Dendritic cell treated with granulocyte-macrophage colony-stimulating factor and Interleukin-4, amounts not matched to agents 40 ng/mL and 50 ng/mL, for 4 days (primary cell): ENCODE measurements around the gene MRS2.

Experiments
- H3K27ac Mint-ChIP-seq: one replicate; pipeline ENCODE4 v1.8.0; 2022; ENCODE audit warnings: mild to moderate bottlenecking, mixed read lengths
- H3K27me3 Mint-ChIP-seq: one replicate; pipeline ENCODE4 v1.8.0; 2022; ENCODE audit warnings: mild to moderate bottlenecking, mixed read lengths
- H3K36me3 Mint-ChIP-seq: one replicate; pipeline ENCODE4 v1.8.0; 2022; ENCODE audit warnings: low read depth, mixed read lengths
- H3K4me1 Mint-ChIP-seq: one replicate; pipeline ENCODE4 v1.8.0; 2022; ENCODE audit warnings: low read depth, mixed read lengths
- H3K4me3 Mint-ChIP-seq: one replicate; pipeline ENCODE4 v1.8.0; 2022; ENCODE audit warnings: mild to moderate bottlenecking, moderate library complexity, mixed read lengths
- H3K9me3 Mint-ChIP-seq: one replicate; pipeline ENCODE4 v1.8.0; 2022; ENCODE audit warnings: mixed read lengths
- intact Hi-C: fragments of 100-400 bp; cut with micrococcal nuclease; formaldehyde crosslinking; loops from one replicate; pipeline ENCODE4 v1.15.0; 2022

Gene MRS2

GRCh38 chr6:24454452-24454851, 51.7 kb downstream of the MRS2 start:
- H3K27ac Mint-ChIP-seq: no peak overlapping the region
- no peaks in the 10 kb centered on the region for H3K27me3 Mint-ChIP-seq
- no peak overlapping the region for H3K4me3 Mint-ChIP-seq
- H3K4me1 Mint-ChIP-seq: no peaks in the 10 kb centered on the region
- no peaks in the 10 kb centered on the region for H3K9me3 Mint-ChIP-seq
- H3K36me3 Mint-ChIP-seq: no peaks in the 10 kb centered on the region
- intact Hi-C loops: no loop called here

GRCh38 chr6:24455061-24455460, 52.3 kb downstream of the MRS2 start:
- H3K4me3 Mint-ChIP-seq: no peak overlapping the region
- intact Hi-C loops: no loop called here

GRCh38 chr6:24458134-24458533, 55.4 kb downstream of the MRS2 start:
- intact Hi-C loops: no loop called here
- H3K4me3 Mint-ChIP-seq: no peak overlapping the region
- H3K9me3 Mint-ChIP-seq: no peaks in the 10 kb centered on the region
- H3K27me3 Mint-ChIP-seq: no peaks in the 10 kb centered on the region
- no peaks in the 10 kb centered on the region for H3K4me1 Mint-ChIP-seq
- H3K36me3 Mint-ChIP-seq: no peaks in the 10 kb centered on the region
- H3K27ac Mint-ChIP-seq: no peak overlapping the region

More at GRCh38 chr6:24455061-24455460, 52.3 kb downstream of the MRS2 start:
- no peaks in the 10 kb centered on the region for H3K9me3 Mint-ChIP-seq
- no peak overlapping the region for H3K27ac Mint-ChIP-seq
- no peaks in the 10 kb centered on the region for H3K4me1 Mint-ChIP-seq
- no peaks in the 10 kb centered on the region for H3K27me3 Mint-ChIP-seq
- H3K36me3 Mint-ChIP-seq: no peaks in the 10 kb centered on the region

- intact Hi-C loops: no loop called here
- no peaks in the 10 kb centered on the region for H3K27me3 Mint-ChIP-seq
- H3K36me3 Mint-ChIP-seq: no peaks in the 10 kb centered on the region
- H3K4me3 Mint-ChIP-seq: no peak overlapping the region
- no peak overlapping the region for H3K27ac Mint-ChIP-seq
- H3K9me3 Mint-ChIP-seq: no peaks in the 10 kb centered on the region
- no peaks in the 10 kb centered on the region for H3K4me1 Mint-ChIP-seq
Measured at GRCh38 chr6:24458941-24459340, 56.2 kb downstream of the MRS2 start.

DNA sequence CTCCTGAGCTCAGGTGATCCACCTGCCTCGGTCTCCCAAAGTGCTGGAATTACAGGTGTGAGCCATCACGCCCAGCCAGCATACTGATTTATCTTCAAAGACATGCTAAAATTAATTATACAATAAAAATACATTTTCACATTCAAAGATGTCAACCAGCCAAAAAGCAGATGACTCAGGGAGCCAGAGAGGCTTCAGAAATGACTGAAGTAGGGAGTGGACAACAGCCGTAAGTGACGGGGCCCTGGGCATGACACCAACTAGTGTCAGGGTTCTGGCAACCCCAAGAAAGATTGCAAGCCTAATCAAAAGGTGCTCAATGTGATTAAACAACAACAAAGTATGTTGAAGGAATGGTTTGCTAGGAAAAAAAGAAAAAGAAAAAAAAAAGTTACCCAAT, 58.2 kb downstream of the MRS2 start:
- Mint-ChIP-seq H3K4me3 (no peak overlapping the region), H3K27ac (no peak overlapping the region), H3K27me3 (no peaks in the 10 kb centered on the region), H3K36me3 (no peaks in the 10 kb centered on the region), H3K4me1 (no peaks in the 10 kb centered on the region), H3K9me3 (no peaks in the 10 kb centered on the region)
- intact Hi-C loops: no loop called here

DNA sequence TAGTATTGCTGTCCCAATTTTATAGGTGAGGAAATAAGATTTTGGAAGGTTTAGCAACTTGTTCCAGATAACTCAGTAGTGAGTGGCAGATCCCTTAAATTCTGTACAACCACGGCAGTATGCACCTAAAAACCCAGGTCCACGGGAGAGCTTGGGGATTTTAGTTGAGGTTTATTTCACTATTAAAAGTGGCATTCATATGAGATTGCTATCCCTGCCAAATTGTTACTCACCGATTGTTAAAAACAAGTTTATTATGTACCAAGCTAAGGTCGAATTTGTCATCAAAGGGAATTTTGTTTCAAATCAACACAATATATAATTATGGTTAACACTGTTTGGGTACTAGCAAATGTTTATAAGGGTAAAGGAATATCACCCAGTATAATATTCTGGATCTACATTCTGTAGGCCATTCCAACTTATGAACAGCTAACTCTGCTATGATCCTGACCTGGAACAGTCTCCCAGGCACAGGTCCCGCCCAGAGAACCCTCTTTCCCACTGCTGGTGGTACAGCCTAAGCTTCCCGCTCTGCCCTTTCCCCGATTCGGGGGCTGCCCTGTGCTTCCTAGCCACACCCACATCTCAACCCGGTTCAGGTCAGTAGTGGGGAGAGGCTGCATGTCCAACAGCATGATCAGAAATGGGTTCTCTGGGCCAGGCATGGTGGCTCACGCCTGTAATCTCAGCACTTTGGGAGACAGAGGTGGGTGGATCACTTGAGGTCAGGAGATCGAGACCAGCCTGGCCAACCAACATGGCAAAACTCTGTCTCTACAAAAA, 61.7 kb downstream of the MRS2 start:
- Mint-ChIP-seq H3K27me3 (no peaks in the 10 kb centered on the region), H3K4me1 (no peaks in the 10 kb centered on the region), H3K9me3 (no peaks in the 10 kb centered on the region), H3K36me3 (no peaks in the 10 kb centered on the region), H3K27ac (no peak overlapping the region), H3K4me3 (no peak overlapping the region)
- intact Hi-C loops: no loop called here

- Mint-ChIP-seq H3K9me3 (no peaks in the 10 kb centered on the region), H3K27me3 (no peaks in the 10 kb centered on the region), H3K36me3 (no peaks in the 10 kb centered on the region), H3K4me3 (no peak overlapping the region), H3K4me1 (no peaks in the 10 kb centered on the region), H3K27ac (no peak overlapping the region)
- intact Hi-C loops: no loop called here
Measured at GRCh38 chr6:24469811-24470210, 67.1 kb downstream of the MRS2 start.

GRCh38 chr6:24472181-24472580, 69.4 kb downstream of the MRS2 start:
- Mint-ChIP-seq H3K27me3 (no peaks in the 10 kb centered on the region), H3K4me3 (no peak overlapping the region), H3K36me3 (no peaks in the 10 kb centered on the region), H3K4me1 (no peaks in the 10 kb centered on the region), H3K9me3 (no peaks in the 10 kb centered on the region), H3K27ac (no peak overlapping the region)
- intact Hi-C loops: no loop called here
